Activated CD4-positive, alpha-beta T cell treated with anti-CD3 and anti-CD28 coated beads, Interleukin-2, amount 50 U/mL, for 24 hours (primary cell): ENCODE results near the gene TRAPPC3.
A peak's percentile ranks its signal among the peaks of the same experiment; 100 is the strongest.

Experiments
- DNase-seq, 2 donors: peaks; one replicate each; pipeline ENCODE4 v3.0.0-alpha.2; 2020; ENCODE audit warnings: low read depth in 1 of 2, low spot score in 1 of 2

Gene TRAPPC3

DNA sequence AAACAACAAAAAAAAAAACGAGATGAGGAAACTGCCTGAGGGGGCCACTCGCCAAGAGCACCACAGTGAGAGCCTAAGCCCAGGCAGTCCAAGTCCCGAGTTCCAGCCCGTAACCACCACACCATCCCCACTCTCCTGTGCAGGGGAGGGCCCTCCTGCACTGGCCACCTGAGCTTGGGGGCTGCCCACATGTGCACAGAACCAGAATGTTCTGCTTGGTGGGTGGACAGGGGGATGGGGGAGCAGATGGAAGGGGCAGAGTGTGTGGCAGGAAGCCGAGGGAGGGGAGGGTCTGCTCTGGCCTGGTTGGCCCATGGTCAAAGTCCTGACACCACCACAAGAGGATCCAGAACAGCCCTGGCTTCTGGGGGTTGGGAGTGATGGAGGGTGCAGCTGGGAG lies 43.0 kb downstream of the TRAPPC3 start:
- no peak for DNase-seq

DNA sequence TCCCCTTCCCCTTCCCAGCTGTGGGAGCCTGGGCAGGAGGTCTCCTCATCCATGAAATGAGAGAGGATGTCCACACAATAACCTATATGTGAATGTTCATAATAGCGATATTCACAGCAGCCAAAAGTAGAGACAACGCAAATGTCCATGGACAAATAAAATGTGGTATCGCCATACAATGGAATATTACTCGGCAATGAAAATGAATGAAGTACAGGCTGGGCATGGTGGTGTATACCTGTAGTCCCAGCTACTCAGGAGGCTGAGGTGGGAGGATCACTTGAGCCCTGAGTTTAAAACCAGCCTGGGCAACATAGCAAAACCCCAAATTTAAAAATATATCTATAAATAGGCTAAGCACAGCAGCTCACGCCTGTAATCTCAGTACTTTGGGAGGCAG lies 47.7 kb downstream of the TRAPPC3 start:
- no peak for DNase-seq

DNA sequence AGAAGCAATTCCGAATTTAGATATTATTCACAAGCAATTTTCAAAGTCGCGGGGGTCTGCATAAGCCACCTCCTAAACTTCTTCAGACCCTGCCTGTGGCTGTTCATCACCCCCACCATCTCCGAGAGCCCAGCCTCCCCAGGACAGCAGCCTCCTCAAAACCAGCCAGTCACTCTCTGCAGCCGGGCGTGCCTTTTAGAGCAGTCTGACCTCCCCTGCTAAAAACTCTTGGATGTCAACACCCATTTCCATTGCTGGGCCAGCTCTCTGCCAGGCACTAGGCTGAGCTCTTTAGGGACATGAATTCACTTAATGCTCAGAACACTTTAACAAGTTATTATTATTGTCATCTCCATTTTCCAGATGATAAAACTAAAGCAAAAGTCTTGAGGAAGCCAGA lies 48.9 kb downstream of the TRAPPC3 start:
- no peak for DNase-seq

DNA sequence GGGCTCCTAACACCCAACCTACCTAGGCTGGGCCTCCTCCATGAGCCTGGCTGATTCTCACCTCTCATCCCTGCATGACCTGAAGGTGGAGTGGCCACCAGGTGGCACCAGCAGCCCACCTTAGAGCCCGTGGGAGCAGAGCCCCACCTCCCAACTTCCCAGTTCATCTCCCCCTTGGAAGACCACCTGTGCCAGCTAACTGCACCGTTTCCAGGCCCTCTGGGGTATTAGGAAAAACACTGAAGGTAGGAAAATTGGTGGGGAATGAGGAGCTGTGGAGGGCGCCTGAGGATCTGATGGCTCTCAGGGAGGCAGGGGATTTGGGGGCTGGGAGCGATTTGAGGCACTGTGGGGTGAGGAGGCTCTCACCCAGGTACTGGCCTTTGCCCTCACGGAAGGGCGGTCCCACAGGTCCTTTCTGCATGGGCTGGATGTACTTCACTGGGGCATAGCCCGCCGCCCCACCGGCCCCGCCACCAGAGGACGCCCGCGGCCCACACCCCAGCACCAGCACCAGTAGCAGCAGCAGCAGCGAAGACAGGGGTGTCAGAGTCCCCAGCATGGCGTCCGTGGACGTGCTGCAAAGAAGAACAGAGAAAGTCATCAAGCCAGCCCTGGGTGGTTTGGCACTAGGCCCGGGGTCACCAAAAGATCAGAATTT lies 49.5 kb downstream of the TRAPPC3 start:
- peak; percentile 61 to 63 for DNase-seq

DNA sequence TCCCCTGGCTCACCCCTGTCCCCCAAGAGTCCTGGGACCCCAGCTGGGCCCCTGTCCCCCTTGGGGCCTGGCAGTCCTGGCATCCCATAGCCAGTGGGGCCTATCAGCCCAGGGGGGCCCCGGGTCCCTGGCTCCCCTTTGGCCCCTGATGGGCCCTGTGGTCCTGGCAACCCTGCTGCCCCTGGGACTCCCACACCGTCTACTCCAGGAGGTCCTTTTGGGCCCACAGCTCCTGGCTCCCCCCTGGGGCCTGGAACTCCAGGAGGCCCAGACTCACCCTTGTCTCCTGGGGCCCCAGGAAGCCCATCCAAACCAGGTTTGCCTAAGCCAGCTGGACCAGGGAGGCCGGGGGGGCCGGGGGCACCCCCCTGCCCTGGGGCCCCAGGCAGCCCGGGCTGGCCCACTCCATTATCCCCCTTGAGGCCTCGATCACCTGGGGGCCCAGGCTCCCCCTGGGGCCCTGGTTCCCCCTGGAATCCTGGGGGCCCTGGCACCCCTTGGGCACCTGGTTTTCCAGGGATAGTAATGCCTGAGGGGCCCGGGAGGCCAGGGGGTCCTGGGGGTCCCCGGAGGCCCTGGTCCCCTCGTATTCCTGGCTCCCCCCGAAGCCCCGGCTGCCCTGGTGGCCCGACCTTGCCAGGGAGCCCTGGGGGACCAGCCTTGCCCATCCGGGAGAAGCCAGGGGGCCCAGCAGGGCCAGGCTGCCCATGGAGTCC lies 50.5 kb downstream of the TRAPPC3 start:
- DNase-seq, result no peak

DNA sequence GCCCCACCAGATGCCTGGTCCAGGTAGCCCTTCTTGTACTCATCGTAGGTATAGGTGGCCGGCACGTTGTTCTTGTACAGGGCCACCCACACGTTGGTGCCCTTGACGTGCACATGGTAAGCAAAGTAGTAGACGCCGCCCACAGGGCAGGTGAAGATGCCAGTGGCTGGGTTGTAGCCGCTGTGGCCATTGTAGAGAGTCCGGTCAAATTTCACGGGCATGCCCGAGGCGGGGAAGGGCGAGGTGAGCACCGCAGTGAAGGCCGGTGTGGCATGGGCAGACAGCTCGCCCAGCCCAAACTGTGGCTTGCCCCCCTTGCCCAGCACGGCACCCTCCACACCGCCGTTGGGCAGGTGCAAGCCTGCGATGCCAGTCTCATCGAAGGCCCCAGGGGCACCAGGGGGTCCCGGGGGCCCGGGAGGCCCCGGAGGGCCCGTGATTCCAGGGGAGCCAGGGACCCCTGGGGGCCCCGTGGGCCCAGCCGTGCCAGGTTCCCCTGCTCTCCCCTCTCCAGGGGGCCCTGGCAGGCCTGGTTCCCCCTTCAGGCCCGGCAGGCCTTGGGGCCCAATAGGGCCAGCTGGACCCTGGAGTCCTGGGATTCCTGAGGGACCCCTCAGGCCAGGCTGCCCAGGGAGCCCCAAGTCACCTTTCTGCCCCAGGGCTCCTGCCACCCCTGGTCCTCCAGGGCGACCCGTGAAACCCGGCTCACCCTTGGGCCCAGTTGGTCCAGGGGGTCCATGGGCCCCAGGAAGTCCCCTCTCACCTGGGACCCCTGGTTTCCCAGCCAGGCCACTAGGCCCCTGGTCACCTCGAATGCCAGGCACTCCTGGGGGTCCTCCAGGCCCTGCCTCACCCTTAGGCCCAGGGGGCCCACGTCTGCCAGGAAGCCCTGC lies 51.3 kb downstream of the TRAPPC3 start:
- no peak for DNase-seq

DNA sequence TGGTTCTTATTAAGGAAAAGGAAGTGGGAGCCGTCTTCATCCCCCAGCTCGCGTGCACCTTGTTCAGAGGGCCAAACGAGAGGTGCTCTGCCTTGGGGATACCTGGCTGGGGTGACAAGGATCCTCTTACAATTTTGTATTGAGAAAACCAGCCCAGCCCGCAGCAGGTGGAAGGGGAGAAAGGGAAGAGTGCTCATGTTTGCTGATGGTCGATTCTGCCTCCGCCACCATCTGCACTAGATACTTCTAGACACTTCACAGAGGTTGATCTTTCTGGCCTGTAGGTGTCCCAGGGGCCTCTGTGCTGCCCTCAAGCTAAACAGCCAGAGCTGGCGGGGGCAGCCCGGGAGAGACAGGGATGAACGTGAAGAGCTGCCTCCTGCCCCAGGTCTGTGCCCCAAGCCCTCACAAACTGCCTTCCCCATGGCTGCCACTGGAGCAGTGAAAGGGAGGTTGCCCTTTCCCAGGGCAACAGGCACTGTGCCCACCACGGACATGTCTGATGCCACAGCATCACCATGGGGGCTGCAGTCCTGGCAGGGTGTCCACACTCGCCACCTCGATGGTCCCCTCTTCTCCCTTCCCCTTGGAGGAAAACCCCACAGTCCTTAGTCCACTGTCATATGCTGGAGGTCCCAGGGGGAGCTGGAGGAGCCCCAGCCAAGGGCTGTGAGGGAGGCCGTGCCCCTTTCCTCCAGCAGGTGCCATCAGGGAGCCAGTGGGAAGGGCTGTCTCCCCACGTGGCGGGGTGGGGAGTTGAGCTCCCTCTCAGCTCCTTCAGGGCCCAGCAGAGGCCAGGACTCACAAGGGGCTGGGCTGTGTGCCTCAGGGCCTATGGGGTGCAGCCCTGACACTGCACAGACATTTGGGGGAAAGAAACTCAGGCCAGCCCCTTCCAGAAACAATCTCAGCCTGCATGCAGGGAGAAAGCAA lies 52.5 kb downstream of the TRAPPC3 start:
- DNase-seq, result no peak

DNA sequence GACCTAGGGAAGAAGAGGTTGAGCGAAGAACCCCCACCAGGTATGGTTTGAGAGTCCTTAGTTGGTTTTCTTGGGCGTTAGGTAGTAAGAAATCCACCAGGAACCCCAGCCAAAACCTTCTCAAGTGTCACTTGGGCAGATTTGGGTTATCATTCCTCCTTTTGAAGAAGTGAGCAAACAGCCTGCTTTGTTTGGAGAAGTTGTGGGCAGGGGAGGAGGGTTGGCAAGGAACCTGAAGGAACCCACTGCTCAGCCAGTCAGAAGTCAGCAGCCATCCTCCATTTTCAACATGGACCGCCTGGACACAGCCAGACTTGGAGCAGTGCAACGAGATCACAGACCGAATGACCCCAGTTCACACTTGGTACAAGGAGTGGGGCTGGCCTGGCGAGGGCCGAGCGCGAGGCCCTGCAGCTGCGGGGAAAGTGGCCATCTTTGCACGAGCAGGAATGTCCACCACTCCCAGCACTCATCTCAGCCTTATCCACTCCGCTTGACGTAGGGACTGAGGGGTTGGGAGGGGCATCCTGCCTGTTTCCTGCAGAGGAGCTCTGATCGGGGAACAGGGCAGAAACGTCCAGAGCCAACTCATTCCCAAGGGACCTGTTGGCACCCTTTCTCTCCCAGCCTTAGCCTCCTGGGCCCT lies 53.4 kb downstream of the TRAPPC3 start:
- DNase-seq, result no peak

DNA sequence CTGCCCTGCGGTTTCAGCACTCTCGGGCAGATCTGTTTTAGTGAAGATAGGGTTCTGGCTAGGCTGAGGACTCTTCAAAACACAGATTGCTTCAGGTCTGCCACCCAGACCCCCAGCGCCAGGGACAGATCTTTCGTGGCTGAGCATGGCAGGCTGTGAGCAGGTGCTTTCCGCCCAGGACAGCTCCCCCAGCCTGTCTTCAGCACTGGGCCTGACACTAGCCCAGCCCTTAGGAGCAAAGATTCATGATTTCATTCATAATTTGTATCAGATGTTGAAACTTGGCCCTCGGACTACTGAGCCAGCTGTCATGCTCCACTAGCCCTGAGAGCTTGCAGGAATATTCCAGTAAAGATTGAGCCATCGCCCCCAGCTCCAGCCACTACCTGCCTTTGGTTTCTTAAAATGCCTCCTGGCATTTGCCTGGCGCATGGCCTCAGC lies 54.6 kb downstream of the TRAPPC3 start:
- no peak for DNase-seq

DNA sequence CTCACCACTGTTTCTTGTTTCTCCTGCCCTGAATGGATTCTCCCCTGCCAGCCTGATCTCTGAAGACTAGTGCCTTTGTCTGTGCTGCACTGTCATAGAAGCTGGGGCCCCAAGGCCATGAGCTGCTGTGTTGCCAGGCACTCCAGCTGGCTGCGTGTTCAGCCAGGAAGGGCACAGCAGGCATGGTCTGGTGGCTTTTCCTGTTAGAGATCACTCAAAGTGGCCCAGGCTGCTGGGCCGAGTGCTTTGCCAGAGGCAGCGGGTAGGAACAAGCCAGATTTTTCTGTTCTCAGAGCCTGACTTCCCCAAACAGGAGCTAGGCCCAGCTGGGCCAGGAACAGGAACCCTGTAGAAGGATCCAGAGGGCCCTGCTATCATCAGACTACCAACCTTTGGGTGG lies 55.4 kb downstream of the TRAPPC3 start:
- DNase-seq, result no peak

DNA sequence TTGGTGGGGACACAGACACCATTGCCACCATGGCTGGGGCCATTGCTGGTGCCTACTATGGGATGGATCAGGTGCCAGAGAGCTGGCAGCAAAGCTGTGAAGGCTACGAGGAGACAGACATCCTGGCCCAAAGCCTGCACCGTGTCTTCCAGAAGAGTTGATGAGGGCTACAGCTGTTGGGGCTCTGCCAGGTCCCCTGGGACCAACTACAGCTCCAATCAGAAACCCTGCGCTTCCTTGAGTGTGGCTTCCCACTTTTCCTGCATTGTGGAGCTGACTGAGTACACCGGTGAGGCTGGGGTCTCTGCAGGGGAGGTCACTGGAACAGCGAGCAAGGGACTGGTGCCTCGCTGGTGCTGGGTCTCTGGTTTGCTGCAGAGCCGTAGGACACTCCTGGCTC lies 56.1 kb downstream of the TRAPPC3 start:
- no peak for DNase-seq

DNA sequence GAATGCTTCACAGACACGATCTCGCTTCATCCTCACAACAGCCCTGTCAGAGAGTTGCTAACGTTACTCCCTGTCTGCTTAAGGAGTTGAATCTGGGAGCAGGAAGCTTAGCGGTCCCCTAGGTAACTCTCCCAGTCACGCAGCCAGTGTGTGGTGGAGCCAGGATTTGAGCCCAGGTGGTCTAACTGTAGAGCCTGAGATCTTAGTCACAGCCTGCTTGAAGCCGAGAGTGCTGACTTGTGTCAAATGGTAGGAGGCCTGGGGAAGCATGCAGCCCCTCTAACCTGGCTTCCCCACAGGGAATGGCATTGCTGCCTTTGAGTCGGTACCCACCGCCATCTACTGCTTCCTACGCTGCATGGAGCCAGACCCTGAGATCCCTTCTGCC lies 56.5 kb downstream of the TRAPPC3 start:
- DNase-seq, result no peak

DNA sequence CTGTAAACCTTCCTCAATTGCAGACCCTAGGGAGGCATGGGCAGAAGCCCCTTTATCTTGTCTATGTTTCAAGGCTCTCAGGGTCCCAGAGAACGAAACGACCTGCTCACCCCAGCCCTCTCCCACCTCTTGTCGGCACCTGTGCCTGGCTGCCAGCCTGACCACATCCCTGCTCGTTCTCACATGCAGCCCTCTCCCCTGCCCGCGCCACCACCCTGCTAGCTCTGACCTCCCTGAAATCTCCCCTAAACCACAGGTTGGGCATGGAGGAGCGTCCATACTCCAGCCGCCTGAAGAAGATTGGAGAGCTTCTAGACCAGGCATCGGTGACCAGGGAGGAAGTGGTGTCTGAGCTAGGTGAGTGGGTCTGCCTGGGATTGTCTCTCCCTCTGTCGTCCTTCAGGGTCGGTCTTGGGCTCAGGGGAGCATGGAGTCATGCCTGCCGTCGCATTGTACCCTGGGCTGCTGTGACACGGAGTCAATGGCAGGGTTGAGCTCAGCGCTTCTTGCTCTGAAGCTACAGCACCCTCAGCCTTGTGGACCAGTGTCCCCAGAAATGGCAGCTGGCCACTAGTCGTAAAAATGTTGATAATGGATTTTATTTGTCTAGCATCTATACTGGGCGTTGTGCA lies 57.0 kb downstream of the TRAPPC3 start:
- no peak for DNase-seq

DNA sequence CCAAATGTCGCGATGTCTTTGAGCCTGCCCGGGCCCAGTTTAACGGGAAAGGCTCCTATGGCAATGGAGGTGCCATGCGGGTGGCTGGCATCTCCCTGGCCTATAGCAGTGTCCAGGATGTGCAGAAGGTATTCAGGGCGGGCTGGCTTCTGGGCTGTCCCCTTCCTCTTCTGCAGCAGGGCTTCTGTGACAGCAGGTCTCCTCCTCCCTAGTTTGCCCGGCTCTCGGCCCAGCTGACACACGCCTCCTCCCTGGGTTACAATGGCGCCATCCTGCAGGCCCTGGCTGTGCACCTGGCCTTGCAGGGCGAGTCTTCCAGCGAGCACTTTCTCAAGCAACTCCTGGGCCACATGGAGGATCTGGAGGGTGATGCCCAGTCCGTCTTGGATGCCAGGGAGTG lies 57.6 kb downstream of the TRAPPC3 start:
- no peak for DNase-seq

DNA sequence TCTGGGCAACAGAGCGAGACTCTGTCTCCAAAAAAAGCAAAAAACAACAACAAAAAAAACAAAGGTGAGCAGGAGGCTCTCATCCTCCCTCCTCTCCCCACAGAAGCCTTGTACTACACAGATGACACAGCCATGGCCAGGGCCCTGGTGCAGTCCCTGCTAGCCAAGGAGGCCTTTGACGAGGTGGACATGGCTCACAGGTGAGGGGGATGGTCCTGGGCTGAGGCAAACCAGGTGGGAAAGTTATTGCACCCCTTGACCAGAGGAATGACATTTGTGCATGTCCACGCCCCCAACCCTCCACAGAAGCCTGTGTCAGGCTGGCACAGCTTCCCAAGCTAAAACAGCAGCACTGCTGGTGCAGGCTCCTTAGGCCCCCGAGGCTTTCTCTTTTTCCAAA lies 58.1 kb downstream of the TRAPPC3 start:
- DNase-seq, result no peak

DNA sequence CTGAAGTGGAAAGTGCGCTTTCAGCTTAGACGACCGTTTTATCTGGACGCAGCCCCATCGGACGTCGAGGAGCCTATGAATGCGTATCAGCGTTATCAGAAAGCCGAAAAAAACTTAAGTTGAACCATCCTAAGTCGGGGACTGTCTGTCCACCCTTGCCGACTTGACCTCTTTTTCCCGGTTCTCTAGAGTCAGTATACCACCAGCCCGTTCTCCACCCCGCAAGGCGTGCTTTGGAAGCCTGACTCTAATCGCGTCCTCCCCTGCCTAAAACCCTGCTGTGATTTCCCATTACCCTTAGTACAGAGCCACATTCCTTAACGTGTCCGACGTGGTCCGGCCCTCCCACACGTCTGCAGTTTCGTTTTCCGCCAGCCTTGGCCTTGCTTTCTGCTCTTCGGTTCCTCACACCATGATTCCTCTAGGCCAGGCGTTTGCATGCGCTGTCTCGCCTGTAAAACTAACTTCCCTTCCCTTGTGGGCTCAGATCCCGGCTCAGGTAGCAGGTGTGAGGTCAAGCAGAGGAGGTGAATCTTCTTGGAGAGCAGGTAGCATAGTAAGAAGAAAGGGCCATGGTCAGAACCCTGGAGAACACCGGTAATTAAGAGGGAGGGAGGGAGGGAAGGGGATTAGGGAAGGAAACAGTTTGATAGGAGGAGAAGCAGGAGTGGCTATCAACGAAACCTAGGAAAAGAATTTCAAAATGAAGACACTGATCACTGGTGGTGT lies 59.7 kb downstream of the TRAPPC3 start:
- no peak for DNase-seq

DNA sequence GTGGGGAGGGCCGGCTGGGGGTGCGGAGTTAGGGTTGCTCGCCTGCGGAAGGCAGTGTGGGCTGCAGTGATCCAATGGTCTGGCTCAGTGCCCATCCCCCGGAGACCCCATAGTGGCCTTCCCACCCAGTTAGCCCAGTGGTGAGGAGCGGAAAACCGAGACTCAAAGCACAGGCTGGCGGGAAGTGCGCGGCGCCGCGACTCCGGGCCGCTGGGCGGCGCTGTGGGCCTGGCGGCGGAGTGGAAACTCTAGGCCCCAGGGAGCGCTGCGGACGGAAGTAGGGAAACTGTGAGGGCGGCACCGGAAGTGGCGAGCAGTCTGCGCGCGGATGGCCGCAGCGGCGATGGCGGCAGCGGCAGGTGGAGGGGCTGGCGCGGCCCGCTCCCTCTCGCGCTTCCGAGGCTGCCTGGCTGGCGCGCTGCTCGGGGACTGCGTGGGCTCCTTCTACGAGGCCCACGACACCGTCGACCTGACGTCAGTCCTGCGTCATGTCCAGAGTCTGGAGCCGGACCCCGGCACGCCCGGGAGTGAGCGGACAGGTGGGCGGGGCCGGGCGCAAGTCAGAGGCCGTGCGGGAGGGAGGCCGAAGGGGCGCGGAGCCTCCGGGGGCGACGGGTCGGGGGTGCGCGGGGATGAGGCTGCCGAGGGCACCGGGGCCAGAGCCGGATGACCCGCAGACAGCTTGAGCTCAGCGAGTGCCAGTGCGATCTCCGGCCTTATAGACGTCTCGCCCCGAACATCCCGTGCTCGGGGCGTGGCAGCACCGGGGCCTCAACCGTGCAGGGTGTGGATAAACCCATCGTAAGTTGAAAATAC lies 60.5 kb downstream of the TRAPPC3 start, which contains the start of gene ADPRS:
Gene ADPRS (plus strand): TSS at position 316 of the 816 bp plus-strand sequence. CDS start 13 bp downstream, at position 329.
- DNase-seq, result peak; percentile 84 to 87

DNA sequence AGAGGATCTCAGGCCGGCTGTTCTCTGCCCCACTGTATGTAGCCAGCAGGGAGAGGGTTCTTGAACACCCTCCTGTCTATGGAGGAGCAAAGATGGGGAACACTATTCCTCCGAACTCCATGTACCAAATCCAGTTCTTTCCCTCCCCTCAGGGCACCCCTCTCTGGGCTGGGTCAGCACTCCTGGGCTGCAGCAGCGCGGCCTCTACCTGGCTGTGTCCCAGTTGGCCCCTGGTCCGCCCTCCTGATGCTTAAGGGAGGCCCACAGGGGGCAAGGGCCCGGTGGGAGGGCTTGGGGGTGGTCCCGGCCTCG lies 61.1 kb downstream of the TRAPPC3 start:
- no peak for DNase-seq
